GOT3 (cell line): ENCODE measurements around the gene ADGRA3.

Source experiments
- DNase-seq: peaks from one replicate; lab custom pipeline; 2025; ENCODE audit warnings: mixed read lengths; lab: John Stamatoyannopoulos, UW

Gene ADGRA3

GRCh38 chr4:22515888-22516541 is at the start of gene ADGRA3:
ADGRA3 (minus strand) TSS chr4:22516066; CDS start chr4:22515784, 282 bp downstream.
- peak; percentile 26 for DNase-seq

- no peak for DNase-seq
Measured at GRCh38 chr4:22556495-22556894, 40.6 kb upstream of the ADGRA3 start.

GRCh38 chr4:22554670-22555069 is 38.8 kb upstream of the ADGRA3 start:
- no peak for DNase-seq

GRCh38 chr4:22553560-22553959 is 37.7 kb upstream of the ADGRA3 start:
- DNase-seq = no peak

- DNase-seq = no peak
Measured at GRCh38 chr4:22552812-22553211, 36.9 kb upstream of the ADGRA3 start.

- no peak for DNase-seq
Measured at GRCh38 chr4:22551550-22551949, 35.7 kb upstream of the ADGRA3 start.

GRCh38 chr4:22546299-22546698 is 30.4 kb upstream of the ADGRA3 start:
- no peak for DNase-seq

GRCh38 chr4:22539251-22539650 is 23.4 kb upstream of the ADGRA3 start:
- DNase-seq = no peak

- no peak for DNase-seq
Measured at GRCh38 chr4:22537864-22538263, 22.0 kb upstream of the ADGRA3 start.

GRCh38 chr4:22534374-22534773 is 18.5 kb upstream of the ADGRA3 start:
- no peak for DNase-seq

GRCh38 chr4:22532896-22533295 is 17.0 kb upstream of the ADGRA3 start:
- no peak for DNase-seq

- DNase-seq = no peak
Measured at GRCh38 chr4:22532117-22532516, 16.3 kb upstream of the ADGRA3 start.

- DNase-seq = no peak
Measured at GRCh38 chr4:22531311-22532019, 15.6 kb upstream of the ADGRA3 start.

GRCh38 chr4:22524895-22525294 is 9.0 kb upstream of the ADGRA3 start:
- DNase-seq = no peak

- no peak for DNase-seq
Measured at GRCh38 chr4:22522706-22523501, 7.0 kb upstream of the ADGRA3 start.

- no peak for DNase-seq
Measured at GRCh38 chr4:22522206-22522605, 6.3 kb upstream of the ADGRA3 start.

- DNase-seq = no peak
Measured at GRCh38 chr4:22521240-22521639, 5.4 kb upstream of the ADGRA3 start.

- peak; percentile 33 for DNase-seq
Measured at GRCh38 chr4:22515145-22515887, 550 bp downstream of the ADGRA3 start.

- DNase-seq = no peak
Measured at GRCh38 chr4:22514481-22514880, 1.4 kb downstream of the ADGRA3 start.

GRCh38 chr4:22514001-22514400 is 1.9 kb downstream of the ADGRA3 start:
- DNase-seq = no peak

- DNase-seq = no peak
Measured at GRCh38 chr4:22512306-22512705, 3.6 kb downstream of the ADGRA3 start.

- no peak for DNase-seq
Measured at GRCh38 chr4:22510750-22511149, 5.1 kb downstream of the ADGRA3 start.
